CD4-positive, alpha-beta T cell treated with Interleukin-15 for 4 hours (primary cell): ENCODE data around the gene MESP1.

Experiments
- DNase-seq: peaks from one replicate; pipeline ENCODE4 v3.0.0-alpha.2; 2020; ENCODE audit warnings: low spot score

MESP1 gene

GRCh38 chr15:89723031-89723430 lies 28.0 kb downstream of the MESP1 start:
- no peak for DNase-seq

GRCh38 chr15:89714775-89715174 lies 36.3 kb downstream of the MESP1 start:
- DNase-seq, result no peak

GRCh38 chr15:89707577-89707976 lies 43.5 kb downstream of the MESP1 start:
- DNase-seq, result no peak

GRCh38 chr15:89704411-89704810 lies 46.6 kb downstream of the MESP1 start:
- DNase-seq, result no peak
